HG02763 (cell line): ENCODE results near the gene CDKN2AIPNL.
"Not testable (repeated sequence)": the region's sequence is repeated elsewhere in the genome, so short reads cannot be mapped to it uniquely, and the experiment has no call there.

Source experiments
- ATAC-seq: cut with Tn5 transposase; IDR thresholded peaks from one replicate; pipeline ENCODE4 v1.9.1; 2021; ENCODE audit warnings: mild to moderate bottlenecking, moderate library complexity; ENCODE audit not compliant: unreplicated experiment

Gene CDKN2AIPNL

DNA sequence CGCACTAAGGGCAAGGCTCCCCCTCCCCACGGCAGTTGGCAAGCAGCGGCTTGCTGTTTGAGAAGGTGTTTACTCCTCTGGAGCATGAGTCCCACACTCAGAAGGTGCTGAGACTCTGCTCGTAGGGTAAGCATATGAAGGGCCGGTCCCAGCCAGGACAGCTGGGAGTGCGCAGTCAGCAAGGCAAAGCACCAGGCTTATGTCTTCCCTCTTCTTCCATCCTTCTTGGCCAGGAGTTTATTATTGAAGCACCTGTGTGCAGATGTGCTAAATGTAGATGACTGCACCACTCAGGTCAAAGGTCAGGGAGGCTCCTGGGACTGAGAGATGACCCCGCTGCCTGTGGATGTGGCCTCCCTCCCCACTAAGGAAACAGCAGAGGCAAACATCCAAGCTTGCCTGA, 27.0 kb upstream of the CDKN2AIPNL start:
- ATAC-seq = no peak

DNA sequence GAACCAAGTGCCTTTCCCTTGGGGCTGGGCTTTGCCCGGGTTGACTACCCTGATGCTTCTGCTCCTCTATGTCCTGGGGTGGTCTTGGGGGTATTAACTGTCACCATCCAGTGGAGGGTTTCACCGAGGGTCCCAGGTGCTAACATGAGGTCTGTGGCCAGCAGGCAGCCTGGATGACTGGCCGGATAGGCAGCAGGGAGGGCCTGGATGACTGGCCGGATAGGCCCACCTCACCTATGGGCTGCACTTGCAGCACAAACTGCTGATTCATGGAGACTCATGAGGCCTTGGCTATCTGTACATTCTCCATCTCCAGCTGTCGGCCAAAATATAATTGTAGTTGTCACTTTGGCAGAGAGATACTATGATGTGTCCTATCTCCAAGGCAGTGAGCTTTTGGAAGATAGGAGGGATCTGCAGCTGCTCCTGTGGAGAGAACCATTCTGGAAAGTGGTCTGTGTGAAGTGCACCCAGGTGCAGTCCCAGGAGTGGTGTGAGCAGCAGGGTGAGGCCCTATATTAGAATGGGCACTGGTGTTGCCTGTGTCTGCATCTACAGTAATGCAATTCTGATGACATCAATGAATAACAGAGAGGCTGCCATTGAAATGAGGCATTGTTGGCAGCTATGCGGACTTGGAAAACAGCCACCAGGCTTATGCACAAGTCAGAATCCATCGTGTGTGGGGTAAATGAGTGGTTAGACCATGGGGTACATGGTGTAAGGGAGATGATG, 26.3 kb upstream of the CDKN2AIPNL start:
- ATAC-seq = no peak

DNA sequence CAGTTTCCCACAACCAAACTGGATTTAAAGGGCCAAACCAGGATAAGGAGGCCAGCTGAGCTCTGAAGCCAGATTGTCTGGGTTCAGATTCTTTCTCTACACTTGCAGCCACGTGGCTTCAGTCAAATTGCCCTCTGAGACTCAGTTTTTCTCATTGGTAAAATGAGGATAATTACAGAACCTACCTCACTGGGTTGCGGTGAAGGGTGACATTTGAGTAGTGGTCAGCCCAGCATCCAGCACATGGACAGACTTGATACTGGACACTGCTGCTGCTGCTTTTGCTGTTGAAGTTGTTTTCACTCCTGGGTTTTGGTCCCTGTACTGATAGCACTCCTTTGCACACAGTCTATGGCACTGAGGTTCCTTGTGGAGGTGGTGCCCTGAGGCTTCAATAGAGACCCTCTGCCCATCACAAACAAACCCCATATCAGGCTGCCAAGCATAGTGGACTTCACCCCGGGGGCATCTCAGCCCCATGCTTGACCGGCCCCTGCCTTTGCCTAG, 25.7 kb upstream of the CDKN2AIPNL start:
- ATAC-seq = no peak

GRCh38 chr5:134436523-134437339, 25.1 kb upstream of the CDKN2AIPNL start:
- peak; percentile 72 for ATAC-seq

DNA sequence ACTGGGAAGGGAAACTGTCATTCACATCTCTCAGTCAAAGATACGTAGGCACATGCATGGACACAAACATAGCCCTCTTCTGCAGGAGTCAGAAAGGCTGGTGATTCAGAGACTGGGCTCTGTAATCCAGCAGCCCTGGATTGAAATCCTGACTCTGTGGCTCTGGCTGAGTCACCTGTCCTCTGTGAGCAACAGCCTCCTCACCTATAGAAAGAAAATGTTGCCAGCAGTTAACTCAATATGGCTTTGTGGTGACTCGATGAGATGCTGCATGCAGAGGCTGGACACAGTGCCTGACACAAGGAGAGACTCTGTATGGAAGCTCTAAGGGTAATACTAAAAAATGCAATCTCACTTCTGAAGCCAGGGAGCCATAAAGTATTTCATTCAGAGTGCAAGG, 23.9 kb upstream of the CDKN2AIPNL start:
- ATAC-seq = no peak

DNA sequence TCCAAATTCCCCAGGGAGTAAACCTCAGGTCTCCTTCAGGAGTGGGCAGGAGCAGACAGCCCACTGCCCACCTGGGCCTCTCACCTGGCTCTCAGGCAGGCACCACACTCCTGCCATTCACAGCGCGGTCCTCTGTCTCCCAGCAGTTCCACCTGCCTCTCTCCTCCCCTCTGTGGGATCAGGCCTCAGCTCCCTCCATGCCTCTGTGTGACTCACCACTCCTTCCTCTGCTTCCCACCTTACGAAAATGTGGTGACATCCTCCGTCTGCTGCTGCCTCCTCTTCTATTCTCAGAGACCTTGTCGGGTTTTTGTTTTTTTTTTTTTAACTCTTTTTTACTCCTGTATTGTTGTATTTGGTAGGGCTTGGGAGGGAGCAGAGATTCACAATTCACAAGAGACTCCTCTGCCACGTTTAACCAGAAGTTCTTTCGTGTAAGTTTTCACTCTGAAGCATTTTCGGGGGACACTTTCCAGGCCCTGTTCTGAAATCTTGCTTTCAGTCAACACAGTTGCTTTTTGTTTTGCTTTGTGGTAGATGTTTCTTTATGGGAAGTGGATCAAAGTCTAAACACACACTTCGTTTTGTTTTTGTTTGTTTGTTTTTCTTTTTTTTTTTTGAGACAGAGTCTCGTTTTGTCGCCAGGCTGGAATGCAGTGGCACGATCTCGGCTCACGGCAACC, 21.1 kb upstream of the CDKN2AIPNL start:
- ATAC-seq = no peak

DNA sequence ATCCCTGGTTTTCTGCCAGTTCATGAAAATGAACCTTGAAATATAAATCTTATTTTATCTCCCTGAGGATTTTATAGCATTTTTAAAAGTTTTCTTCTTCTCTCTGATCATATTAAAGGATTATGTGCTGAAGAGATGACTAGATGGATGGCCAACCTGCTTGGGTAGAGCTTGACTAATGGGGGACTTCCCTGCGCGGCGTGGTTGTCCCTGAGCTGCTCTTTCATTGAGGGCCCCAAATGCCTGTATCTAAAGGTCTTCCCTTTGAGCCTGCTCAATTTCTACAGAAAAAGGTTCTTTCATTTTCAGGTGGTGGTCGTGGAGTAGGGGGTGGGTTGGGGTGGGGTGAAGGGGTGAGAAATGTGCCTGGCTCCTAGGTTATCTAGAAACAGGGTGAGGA, 20.5 kb upstream of the CDKN2AIPNL start:
- no peak for ATAC-seq

DNA sequence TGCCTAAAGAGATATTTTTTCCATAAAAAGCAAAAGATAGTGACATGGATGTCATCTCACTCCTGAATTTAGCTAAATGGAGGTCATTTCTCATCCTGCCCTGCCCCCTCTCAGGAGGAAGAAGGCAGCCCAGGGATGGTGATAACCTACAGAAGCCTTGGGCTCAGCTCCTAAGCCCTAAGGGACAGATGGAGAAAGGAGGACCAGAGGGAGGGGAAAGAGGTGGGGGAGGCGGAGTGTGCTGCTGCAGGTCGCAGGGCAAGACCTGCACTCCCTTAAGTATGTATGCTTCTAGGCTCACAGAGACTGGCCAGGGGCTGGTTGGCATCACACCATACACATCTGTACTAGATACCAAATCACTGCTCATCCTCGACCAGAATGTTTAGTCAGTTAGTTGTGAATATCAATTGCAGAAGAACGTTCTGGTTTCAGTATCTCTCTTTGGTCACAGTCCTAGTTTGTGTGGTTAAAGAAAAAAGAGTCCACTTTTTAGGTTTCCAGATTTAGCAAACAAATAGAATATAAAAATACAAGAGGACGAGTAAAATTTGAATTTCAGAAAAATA, 18.4 kb upstream of the CDKN2AIPNL start:
- ATAC-seq = no peak

- ATAC-seq = no peak
Observed at GRCh38 chr5:134427540-134428041, 15.9 kb upstream of the CDKN2AIPNL start.

DNA sequence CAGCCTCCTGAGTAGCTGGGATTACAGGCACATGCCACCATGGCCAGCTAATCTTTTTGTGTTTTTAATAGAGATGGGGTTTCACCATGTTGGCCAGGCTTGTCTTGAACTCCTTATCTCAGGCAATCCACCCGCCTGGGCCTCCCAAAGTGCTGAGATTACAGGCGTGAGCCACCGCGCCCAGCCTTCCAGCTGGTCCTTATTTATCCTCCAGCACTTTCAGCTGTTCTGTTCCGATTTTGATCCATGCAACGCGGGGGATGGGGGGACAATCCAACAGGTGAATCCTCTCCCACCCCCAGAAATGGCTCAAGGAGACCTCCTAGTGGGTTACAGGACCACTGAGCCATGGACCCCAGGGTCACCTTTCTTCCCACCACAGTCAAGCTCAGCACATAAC, 14.7 kb upstream of the CDKN2AIPNL start:
- ATAC-seq = no peak

DNA sequence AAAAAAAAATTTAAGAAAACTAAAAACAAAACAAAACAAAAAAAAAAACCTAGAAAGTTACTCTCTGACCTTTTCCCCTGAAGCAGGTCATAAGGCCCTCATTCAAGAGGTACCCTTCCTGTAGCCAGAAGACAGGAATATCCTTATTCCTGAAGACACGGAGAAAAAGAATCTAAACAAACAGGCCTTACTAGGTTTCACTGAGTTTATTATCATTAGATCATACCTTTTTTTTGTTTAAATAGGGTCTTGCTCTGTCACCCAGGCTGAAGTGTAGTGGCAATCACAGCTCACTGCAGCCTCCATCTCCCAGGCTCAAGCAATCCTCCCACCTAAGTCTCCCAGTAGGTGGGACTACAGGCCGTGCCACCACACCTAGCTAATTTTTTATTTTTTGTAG, 11.7 kb upstream of the CDKN2AIPNL start:
- ATAC-seq = no peak

GRCh38 chr5:134422791-134423365, 11.2 kb upstream of the CDKN2AIPNL start:
- no peak for ATAC-seq

DNA sequence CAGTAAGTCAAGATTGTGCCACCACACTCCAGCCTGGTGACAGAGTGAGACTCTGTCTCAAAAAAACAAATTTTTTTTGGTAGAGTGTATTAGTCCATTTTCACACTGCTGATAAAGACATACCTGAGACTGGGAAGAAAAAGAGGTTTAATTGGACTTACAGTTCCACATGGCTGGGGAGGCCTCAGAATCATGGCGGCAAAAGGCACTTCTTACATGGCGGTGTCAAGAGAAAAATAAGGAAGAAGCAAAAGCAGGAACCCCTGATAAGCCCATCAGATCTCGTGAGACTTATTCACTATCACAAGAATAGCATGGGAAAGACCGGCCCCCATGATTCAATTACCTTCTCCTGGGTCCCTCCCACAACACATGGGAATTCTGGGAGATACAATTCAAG, 9.4 kb upstream of the CDKN2AIPNL start:
- not testable (repeated sequence) for ATAC-seq

DNA sequence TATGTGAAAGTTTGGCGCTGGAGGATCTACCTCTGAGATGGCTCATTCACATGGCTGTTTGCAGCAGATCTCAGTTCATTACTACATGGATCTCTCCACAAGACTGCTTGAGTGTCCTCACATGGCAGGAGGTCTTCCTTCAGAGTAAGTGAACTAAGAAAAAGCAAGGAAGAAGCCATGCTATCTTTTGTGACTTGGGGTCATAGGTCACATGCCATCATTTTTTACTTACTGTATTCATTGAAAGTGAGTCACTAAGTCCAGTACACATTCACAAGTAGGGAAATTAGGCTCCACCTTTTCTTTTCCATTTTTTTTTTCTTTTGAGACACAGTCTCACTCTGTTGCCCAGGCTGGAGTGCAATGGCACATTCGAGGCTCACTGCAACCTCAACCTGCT, 8.7 kb upstream of the CDKN2AIPNL start:
- ATAC-seq = no peak

DNA sequence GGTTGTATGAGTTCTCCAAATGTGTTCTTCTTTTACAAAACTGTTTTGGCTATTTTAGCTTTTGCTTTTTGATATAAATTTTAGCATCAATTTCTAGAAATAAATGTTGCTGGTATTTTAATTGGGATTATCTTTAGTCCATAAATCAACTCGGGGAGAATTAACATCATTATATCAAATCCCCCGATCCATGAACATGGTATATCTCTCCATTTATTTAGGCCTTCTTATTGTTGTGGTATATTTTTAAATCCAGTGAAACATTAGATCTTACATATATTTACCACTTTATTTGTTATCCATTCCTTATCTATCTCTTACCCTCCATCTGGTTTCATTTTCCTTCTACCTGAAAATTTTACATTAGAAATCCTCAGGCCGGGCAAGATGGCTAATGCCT, 7.3 kb upstream of the CDKN2AIPNL start:
- no peak for ATAC-seq

- ATAC-seq = no peak
Observed at GRCh38 chr5:134417707-134418106, 6.0 kb upstream of the CDKN2AIPNL start.

- no peak for ATAC-seq
Observed at GRCh38 chr5:134413046-134413445, 1.4 kb upstream of the CDKN2AIPNL start.

DNA sequence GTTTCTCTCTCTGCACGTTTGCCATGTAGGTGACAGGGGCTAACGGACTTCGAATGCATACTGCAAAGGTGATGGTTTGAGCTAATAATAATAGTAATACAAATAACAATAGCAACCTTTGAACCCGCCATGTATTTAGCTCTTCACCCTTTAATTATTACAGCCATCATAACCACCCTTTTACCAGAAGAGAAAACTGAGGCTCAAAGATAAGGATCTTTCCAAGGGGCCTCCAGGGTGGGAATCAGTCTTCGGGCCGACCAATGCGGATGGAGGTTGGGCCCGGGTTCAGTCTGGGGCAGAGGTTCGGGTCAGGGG, 494 bp downstream of the CDKN2AIPNL start:
- no peak for ATAC-seq

- ATAC-seq = no peak
Observed at GRCh38 chr5:134410822-134411221, 859 bp downstream of the CDKN2AIPNL start.

GRCh38 chr5:134409321-134409720, 2.4 kb downstream of the CDKN2AIPNL start:
- ATAC-seq = no peak

- no peak for ATAC-seq
Observed at GRCh38 chr5:134406390-134406789, 5.3 kb downstream of the CDKN2AIPNL start.
